ENCODE data around the gene WDFY1. TPM values are rescaled to one million over a fixed set of nuclear protein-coding genes. Genes with fewer than 3 reads are reported as not detected.

The WDFY1 gene
- total RNA-seq, 1 donor from 2014 or later = 45.5 TPM

- Histone ChIP-seq H3K27me3 (ENCODE audit: low read depth) (no peaks in the 10 kb centered on the region), H3K4me3 (no peak overlapping the region), H3K27ac (no peak overlapping the region), H3K4me1 (no peaks in the 10 kb centered on the region), H3K36me3 (peaks cover 40% of the 10 kb centered on the region), H3K9me3 (no peaks in the 10 kb centered on the region)
- DNase-seq (no peak), ATAC-seq (peak in 1 of 2 donors; percentile 29)
- TF ChIP-seq CTCF (IDR thresholded peaks at IDR 0.05) = no peak
- intact Hi-C loops (cut with DNase I) = no loop called here
Observed at GRCh38 chr2:223870840-223871611, 74.1 kb downstream of the WDFY1 start.

DNA sequence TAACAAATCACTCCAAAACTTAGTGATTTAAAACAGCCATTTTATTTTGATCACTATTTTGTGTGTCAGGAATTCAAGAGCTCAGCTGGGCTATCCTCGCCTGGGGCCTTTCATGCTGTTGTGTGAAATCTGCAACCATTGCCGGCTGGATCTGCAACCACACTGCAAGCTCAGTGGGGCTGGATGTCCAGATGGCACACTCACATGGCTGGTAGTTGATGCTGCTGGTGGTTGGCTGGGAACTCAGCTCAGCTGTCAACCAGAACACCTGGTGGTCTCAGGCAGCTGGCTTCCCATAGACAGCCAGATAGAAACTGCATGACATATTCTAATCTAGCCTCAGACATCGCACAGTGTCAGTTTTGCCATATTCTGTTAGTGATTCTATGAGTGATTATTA is 77.1 kb downstream of the WDFY1 start:
- no peak for ATAC-seq
- Histone ChIP-seq H3K4me3 (no peak overlapping the region), H3K27me3 (ENCODE audit: low read depth) (no peaks in the 10 kb centered on the region), H3K27ac (no peak overlapping the region), H3K4me1 (no peaks in the 10 kb centered on the region), H3K36me3 (peaks cover 14% of the 10 kb centered on the region), H3K9me3 (no peaks in the 10 kb centered on the region)
- intact Hi-C loops (cut with DNase I) = no loop called here
- TF ChIP-seq CTCF (IDR thresholded peaks at IDR 0.05) = no peak
- no peak for DNase-seq

DNA sequence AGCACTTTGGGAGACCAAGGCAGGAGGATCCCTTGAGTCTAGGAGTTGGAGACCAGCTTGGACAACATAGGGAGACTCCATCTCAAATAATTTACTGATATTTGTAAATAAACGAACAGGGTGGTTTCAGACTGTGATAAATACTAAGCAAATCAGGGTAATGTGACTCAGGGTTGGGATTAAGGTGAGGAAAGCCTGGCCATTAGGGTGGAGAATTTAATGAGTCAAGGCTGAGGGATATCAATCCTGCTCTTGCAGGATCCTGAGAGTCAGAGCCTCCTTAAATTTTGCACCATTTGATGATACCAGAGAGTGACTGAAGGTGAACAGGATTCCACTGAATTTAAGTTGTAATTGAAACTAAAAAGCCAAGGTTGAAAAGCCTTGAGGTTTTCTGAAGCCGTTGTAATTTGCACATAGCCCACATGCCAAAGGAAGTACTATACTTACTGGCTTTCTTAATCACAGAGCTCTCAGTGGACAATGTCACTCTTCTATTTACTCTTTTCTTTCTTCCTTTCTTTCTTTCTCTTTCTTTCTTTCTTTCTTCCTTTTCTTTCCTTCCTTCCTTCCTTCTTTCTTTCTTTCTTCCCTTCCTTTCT is 79.1 kb downstream of the WDFY1 start:
- TF ChIP-seq CTCF (IDR thresholded peaks at IDR 0.05) = no peak
- Histone ChIP-seq H3K4me1 (no peaks in the 10 kb centered on the region), H3K4me3 (no peak overlapping the region), H3K27me3 (ENCODE audit: low read depth) (no peaks in the 10 kb centered on the region), H3K36me3 (peaks cover 7% of the 10 kb centered on the region), H3K9me3 (no peaks in the 10 kb centered on the region), H3K27ac (no peak overlapping the region)
- intact Hi-C loops (cut with DNase I) = no loop called here
- DNase-seq (no peak), ATAC-seq (no peak)

GRCh38 chr2:223865124-223865523 is 80.0 kb downstream of the WDFY1 start:
- Histone ChIP-seq H3K27ac (no peak overlapping the region), H3K36me3 (peaks cover 2% of the 10 kb centered on the region)

DNA sequence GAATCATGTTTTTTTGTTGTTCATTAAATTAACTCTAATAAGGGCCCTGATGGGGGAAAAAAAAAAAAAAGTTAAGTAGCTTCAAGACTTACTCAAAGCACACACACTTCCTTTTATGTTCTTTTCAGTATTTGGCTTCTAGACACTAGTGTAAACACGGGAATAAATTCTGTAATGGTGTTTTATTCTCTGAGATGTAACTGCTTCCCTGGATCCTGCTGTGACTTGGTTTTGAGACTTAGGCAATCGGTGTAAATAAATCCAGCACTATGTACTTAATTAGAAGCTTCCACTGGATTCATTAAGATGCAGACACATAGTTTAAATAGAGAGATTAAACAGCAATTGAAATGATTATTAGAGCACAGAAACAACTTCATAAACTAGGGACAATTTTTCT is 81.6 kb downstream of the WDFY1 start:
- intact Hi-C loops (cut with DNase I) = no loop called here
- ATAC-seq (no peak), DNase-seq (no peak)
- Histone ChIP-seq H3K4me1 (no peaks in the 10 kb centered on the region), H3K36me3 (no peaks in the 10 kb centered on the region), H3K27ac (no peak overlapping the region), H3K4me3 (no peak overlapping the region), H3K27me3 (ENCODE audit: low read depth) (no peaks in the 10 kb centered on the region), H3K9me3 (no peaks in the 10 kb centered on the region)
- no peak for TF ChIP-seq CTCF (IDR thresholded peaks at IDR 0.05)

More at GRCh38 chr2:223865124-223865523, 80.0 kb downstream of the WDFY1 start:
- H3K4me1 ChIP-seq = no peaks in the 10 kb centered on the region
- no peak for DNase-seq
- H3K4me3 ChIP-seq = no peak overlapping the region
- no peaks in the 10 kb centered on the region for H3K27me3 ChIP-seq (ENCODE audit: low read depth)
- intact Hi-C loops (cut with DNase I) = no loop called here
- TF ChIP-seq CTCF (IDR thresholded peaks at IDR 0.05) = no peak
- no peak for ATAC-seq
- no peaks in the 10 kb centered on the region for H3K9me3 ChIP-seq
